Uterus (tissue), 4 donors: ENCODE data around the gene TUBA8. TPM values are rescaled to one million over a fixed set of nuclear protein-coding genes. Genes with fewer than 3 reads are reported as not detected.

Experiments
- DNase-seq, 2 donors: peaks; one replicate each; pipeline ENCODE4 v3.0.0-alpha.2; 2019 to 2020
- H3K27ac ChIP-seq, 2 donors: fragments of 200-600 bp; sonication (generic); 1 replicate in 1 of 2; 2 replicates in 1 of 2; pipeline ENCODE4 v1.5.1; 2016 to 2018
- H3K27me3 ChIP-seq, 2 donors: fragments of 200-600 bp; sonication (generic); one replicate each; pipeline ENCODE4 v1.5.1; 2018 to 2019; ENCODE audit warnings: control low read depth in 1 of 2
- H3K36me3 ChIP-seq, 2 donors: fragments of 200-600 bp; sonication (generic); one replicate each; pipeline ENCODE4 v1.5.1; 2019; ENCODE audit warnings: control low read depth in 1 of 2
- H3K4me1 ChIP-seq, 2 donors: fragments of 200-600 bp; sonication (generic); one replicate each; pipeline ENCODE4 v1.5.1; 2018 to 2019; ENCODE audit warnings: control low read depth in 1 of 2
- H3K4me3 ChIP-seq, 2 donors: fragments of 200-600 bp; sonication (generic); 1 replicate in 1 of 2; 2 replicates in 1 of 2; pipeline ENCODE4 v1.5.1; 2018 to 2019; ENCODE audit warnings: mild to moderate bottlenecking in 1 of 2
- H3K9me3 ChIP-seq, 2 donors: fragments of 200-600 bp; sonication (generic); one replicate each; pipeline ENCODE4 v1.5.1; 2019; ENCODE audit warnings: control low read depth in 1 of 2
- POLR2A ChIP-seq, 2 donors: fragments of 450-650 bp; IDR thresholded peaks; one replicate each; pipeline ENCODE4 v1.6.1; 2016; ENCODE audit warnings: antibody characterized with exemption in 2 of 2, mild to moderate bottlenecking in 1 of 2, moderate library complexity in 1 of 2
- intact Hi-C: fragments of 100-400 bp; cut with DNase I; formaldehyde crosslinking; loops from one replicate; pipeline ENCODE4 v1.15.1; 2023; ENCODE audit warnings: low total_unique reads
- total RNA-seq, 4 donors: library from RNA; depleted of rRNA in 3 of 4; stranded (reverse); fragments of >200 nt in 3 of 4; gene quantifications; one replicate each; pipeline versions ENCODE4 v1.1.0 to v1.2.4, GENCODE V29; 2014 to 2023
- TF ChIP-seq, protein P1 (sequence below), 4 experiments: fragments of 200-600 bp in 2 of 4; fragments of 450-650 bp in 2 of 4; sonication (generic) in 2 of 4; IDR thresholded peaks; one replicate each; pipeline ENCODE4 v1.5.1; 2016 to 2019; ENCODE audit warnings: antibody characterized with exemption in 4 of 4, mild to moderate bottlenecking in 2 of 4, moderate library complexity in 1 of 4
- donor health status: DM: yes; HTN: yes; CAD: no.

The TUBA8 gene
- total RNA-seq, 4 donors from 2014 or later: 0.90 to 14.6 (median 2.2) TPM; not detected in 1

DNA sequence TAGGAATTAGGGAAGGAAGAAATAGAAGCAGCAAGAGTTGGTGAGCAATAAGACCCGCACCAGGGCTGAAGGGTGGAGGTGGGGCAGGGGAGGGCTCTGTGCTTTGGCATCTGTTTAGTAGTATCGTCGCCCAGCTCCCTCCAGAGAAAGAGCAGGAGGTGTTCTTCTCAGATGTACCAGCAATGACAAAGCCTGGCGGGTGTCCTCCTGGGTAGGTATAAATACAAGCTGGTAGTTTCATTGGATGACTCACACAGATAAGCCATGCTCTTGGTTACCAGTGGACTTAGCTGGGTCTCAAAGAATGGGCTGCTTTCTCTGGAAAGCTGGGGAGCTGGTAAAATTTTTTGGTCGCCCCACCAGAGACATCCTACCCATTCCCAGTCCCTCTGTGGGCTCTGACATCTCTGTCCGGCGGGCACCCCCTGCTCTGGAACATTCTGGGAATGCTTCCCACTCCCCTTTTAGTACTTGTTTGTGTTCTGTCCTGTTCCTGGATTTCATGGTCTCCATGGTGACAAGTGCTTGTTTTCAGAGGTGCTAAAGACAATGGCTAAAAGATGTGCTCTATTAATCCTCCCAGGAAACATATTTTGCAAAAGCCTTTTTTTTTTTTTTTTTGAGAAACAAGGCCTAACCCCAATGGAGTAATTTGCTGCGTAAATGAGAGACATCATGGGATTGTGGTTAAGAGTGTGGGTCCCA lies 15.4 kb upstream of the TUBA8 start:
- TF ChIP-seq, protein P1, sequence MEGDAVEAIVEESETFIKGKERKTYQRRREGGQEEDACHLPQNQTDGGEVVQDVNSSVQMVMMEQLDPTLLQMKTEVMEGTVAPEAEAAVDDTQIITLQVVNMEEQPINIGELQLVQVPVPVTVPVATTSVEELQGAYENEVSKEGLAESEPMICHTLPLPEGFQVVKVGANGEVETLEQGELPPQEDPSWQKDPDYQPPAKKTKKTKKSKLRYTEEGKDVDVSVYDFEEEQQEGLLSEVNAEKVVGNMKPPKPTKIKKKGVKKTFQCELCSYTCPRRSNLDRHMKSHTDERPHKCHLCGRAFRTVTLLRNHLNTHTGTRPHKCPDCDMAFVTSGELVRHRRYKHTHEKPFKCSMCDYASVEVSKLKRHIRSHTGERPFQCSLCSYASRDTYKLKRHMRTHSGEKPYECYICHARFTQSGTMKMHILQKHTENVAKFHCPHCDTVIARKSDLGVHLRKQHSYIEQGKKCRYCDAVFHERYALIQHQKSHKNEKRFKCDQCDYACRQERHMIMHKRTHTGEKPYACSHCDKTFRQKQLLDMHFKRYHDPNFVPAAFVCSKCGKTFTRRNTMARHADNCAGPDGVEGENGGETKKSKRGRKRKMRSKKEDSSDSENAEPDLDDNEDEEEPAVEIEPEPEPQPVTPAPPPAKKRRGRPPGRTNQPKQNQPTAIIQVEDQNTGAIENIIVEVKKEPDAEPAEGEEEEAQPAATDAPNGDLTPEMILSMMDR (IDR thresholded peaks at IDR 0.05): no peak
- no peak for TF ChIP-seq POLR2A (IDR thresholded peaks at IDR 0.05)
- H3K36me3 ChIP-seq: no peaks in the 10 kb centered on the region
- H3K27ac ChIP-seq: peak overlapping the region; percentile 10 to 55
- no peaks in the 10 kb centered on the region for H3K9me3 ChIP-seq
- H3K27me3 ChIP-seq: no peaks in the 10 kb centered on the region
- no peak for DNase-seq
- intact Hi-C loops: no loop called here
- H3K4me1 ChIP-seq: peaks cover 0 to 8% of the 10 kb centered on the region in 2 donors
- H3K4me3 ChIP-seq: no peak overlapping the region

DNA sequence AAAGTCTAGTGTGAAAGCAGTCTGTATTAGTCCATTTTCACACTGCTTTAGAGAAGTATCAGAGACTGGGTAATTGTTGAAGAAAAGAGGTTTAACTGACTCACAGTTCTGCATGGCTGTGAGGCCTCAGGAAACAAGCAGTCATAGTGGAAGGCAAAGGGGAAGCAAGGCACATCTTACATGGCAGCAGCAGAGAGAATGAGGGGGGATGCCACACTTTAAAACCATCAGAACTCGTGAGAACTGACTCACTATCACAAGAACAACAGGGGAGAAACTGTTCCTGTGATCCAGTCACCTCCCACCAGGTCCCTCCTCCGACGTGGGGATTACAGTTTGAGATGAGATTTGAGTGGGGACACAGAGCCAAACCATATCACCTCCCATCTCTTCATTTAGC lies 13.8 kb upstream of the TUBA8 start:
- no peak for DNase-seq
- Histone ChIP-seq H3K9me3 (no peaks in the 10 kb centered on the region), H3K27me3 (no peaks in the 10 kb centered on the region), H3K4me3 (no peak overlapping the region), H3K36me3 (no peaks in the 10 kb centered on the region), H3K27ac (no peak overlapping the region), H3K4me1 (no peaks in the 10 kb centered on the region)
- TF ChIP-seq, protein P1 (IDR thresholded peaks at IDR 0.05): no peak
- no peak for TF ChIP-seq POLR2A (IDR thresholded peaks at IDR 0.05)
- intact Hi-C loops: no loop called here

DNA sequence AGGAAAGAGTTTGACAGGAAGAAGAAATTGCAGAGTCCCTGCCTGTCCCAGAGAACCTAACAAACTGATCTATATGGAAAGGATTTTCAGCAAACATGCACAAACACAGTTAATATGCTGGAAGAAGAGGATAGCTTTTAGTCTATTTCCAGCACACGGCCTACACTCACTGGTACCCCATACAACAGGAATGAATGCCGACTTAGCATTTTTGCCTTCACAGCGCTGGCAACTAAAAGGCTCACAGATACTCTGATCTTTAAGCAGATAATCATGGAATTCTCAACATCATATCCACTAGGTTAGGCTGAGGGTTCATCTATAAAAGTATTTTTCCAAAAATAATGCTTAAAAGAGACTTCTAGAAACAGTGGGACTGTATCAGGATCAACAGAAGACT lies 9.8 kb upstream of the TUBA8 start:
- Histone ChIP-seq H3K27ac (no peak overlapping the region), H3K9me3 (no peaks in the 10 kb centered on the region), H3K36me3 (no peaks in the 10 kb centered on the region), H3K4me1 (no peaks in the 10 kb centered on the region), H3K4me3 (no peak overlapping the region), H3K27me3 (no peaks in the 10 kb centered on the region)
- intact Hi-C loops: no loop called here
- TF ChIP-seq, protein P1 (IDR thresholded peaks at IDR 0.05): no peak
- TF ChIP-seq POLR2A (IDR thresholded peaks at IDR 0.05): no peak
- DNase-seq: no peak

DNA sequence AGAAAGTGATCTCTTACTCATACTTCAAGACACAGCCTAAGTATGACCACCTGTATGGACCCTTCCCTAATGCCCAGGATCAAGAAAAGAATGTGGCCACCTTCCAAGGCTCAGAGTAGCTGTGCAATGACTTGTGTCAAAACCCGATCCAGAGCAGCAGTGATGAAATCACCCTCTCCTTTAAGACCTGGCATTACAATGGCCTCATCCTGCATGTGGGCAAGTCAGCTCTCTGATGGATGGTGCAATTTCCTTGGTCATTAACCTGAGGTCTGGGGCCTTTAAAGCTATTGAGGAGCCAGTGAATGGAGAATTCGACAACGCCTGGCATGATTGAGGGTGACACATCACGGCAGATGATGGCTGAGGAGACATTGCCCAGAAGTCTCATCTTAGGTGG lies 9.1 kb upstream of the TUBA8 start:
- intact Hi-C loops: no loop called here
- no peak for TF ChIP-seq POLR2A (IDR thresholded peaks at IDR 0.05)
- TF ChIP-seq, protein P1 (IDR thresholded peaks at IDR 0.05): no peak
- Histone ChIP-seq H3K27ac (no peak overlapping the region), H3K9me3 (no peaks in the 10 kb centered on the region), H3K4me3 (no peak overlapping the region), H3K27me3 (no peaks in the 10 kb centered on the region), H3K4me1 (no peaks in the 10 kb centered on the region), H3K36me3 (no peaks in the 10 kb centered on the region)
- DNase-seq: no peak

DNA sequence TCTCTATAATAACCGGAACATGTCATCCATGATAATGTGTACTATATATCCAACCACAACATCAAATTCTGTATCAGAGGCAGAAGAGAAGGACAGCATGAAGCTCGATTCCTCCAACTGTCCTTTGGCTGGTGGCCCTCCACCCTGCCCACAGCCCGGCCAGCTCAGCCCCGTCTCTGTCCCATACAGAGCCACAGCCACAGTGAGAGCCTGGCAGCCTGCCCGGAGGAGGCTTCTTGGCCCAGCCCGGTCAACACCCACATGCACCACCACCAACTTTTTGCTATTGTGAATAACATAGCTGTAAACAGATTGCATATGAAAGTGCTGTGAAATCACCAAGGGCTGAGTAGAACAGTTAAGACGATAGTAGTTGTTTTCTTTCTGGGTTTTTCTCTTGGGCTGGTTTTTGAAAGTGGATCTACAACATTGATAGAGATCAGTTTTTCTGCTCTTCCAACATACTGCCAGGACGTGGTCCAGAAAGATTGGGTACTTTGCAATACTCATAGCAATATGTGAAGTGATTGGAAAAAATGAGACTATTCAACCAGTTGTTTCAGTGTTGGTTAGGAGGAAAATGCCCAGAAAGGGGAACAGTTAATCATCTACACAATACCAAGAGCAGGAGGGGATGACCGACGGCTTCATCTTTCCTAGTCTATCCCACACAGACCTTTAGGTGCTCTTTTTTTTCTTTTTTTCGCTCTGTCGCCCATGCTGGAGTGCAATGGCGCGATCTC lies 6.9 kb upstream of the TUBA8 start:
- H3K4me3 ChIP-seq: no peak overlapping the region
- no peaks in the 10 kb centered on the region for H3K36me3 ChIP-seq
- TF ChIP-seq, protein P1 (IDR thresholded peaks at IDR 0.05): no peak
- TF ChIP-seq POLR2A (IDR thresholded peaks at IDR 0.05): no peak
- H3K4me1 ChIP-seq: no peaks in the 10 kb centered on the region
- DNase-seq: no peak
- H3K27ac ChIP-seq: no peak overlapping the region
- intact Hi-C loops: no loop called here
- H3K9me3 ChIP-seq: no peaks in the 10 kb centered on the region
- H3K27me3 ChIP-seq: no peaks in the 10 kb centered on the region
